GM21360 (cell line): ENCODE results near the gene ZFP36L1.

Source experiments
- ATAC-seq: cut with Tn5 transposase; IDR thresholded peaks from one replicate; pipeline ENCODE4 v1.9.1; 2021; ENCODE audit warnings: mild to moderate bottlenecking, moderate library complexity; ENCODE audit not compliant: unreplicated experiment

ZFP36L1 gene

DNA sequence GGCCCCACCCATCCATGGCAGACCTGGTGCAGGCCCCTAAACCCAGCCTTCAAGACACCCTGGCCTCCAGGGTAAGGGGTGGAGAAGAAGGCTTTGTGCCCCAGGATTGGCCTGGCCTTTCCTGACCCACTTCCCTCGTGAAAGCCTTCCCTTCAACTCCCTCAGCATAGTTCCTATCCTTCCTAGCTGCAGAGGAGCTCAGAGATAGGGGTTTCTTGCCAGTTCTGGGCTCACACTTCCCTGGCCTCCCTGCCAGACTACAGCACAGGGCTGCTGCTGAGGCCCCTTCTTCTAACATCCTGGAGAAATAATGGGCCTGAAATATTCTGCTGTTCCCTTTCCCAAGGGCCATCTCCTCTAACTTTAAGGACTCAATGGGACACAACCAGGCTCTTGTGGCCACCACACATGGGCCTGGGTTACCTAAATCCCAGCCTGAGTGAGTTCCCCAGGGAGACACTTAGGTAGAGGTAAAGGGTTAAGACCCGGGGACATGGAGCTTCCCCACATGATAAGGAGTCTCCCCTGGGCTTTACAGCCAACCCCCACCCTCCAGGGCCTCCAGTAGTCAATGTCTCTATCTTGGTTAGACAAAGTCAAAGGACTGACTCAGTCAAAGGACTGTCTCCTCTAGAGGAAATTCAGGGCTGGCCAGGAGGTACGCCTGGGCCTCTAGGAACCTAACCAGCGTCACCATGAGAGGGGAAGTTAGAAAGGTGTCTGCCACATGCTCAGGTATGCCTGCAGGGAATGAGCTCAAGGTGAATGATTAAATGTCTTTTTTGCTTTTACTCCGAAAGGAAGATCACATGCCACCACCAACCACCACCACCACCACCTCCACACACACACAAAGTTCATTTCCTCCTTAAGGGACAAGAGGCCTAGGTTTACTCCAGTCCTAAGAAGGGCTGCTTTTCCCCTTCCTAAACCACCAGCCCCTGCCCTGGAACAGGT lies 7.1 kb downstream of the ZFP36L1 start:
- no peak for ATAC-seq

DNA sequence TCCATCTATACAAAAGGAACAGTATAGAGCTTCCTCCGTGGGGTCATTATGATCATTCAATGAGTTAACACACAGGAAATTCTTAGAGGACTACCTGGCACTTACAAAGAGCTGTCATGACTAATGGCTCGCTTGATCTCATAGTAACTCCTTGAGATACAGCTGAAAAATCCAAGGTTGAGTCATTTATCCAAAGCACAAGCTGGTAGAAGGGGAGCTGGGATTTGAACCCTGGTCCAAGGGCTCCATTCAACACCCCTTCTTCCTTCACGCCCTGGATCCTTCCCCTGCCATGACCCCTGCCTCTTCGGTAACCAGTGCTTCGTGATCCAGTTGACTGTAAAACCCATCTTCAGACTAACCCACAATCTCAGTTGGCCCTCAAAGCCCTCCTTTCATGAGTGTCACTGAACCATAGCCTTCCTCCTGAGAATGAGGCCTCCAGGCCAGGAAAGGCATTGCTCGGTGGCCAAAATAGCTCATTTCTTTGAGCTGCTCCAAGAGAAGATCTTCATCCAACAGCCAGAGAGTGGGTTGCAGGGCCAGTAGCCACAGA lies 7.8 kb downstream of the ZFP36L1 start:
- ATAC-seq: no peak

GRCh38 chr14:68784226-68784910 lies 8.5 kb downstream of the ZFP36L1 start:
- no peak for ATAC-seq

DNA sequence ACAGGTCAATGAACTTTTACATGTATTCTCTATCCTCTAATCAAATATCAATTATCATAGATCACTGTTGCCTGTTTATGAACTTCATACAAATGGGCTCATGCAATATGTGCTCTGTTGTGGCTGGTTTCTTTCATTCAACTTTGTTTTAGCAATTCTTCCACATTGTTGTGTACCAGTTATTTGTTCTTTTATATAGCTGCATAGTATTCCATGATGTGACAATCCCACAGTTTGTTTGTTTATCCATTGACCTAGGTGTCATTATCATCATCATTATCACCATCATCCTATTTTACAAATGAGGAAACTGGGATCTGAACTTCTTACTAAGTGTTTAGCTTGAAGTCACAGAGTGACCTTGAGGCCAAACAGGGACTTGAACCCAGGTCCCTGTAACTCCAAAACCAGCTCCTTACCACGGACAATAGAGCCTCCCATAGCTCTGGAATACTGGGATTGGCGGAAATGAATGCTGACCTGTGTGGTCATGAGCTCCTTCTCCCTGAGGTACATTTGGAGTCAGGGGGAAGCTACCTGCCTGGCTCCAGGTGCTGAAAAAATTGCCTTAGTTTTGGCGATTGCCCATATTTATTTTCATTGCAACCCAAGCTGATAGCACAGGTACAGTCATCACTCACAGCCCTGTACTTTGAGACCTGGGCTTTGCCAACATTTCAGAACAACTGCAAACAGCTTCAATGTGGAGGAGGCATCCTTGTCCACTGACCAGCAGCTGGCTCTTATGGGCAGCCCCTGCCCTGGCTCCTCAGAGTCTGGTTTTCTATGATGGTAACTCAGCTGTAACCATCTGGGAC lies 9.2 kb downstream of the ZFP36L1 start:
- ATAC-seq: no peak

- no peak for ATAC-seq
These were observed 10.5 kb downstream of the ZFP36L1 start for GRCh38 chr14:68782091-68782981.

- no peak for ATAC-seq
These were observed 11.5 kb downstream of the ZFP36L1 start for GRCh38 chr14:68781161-68782021.

GRCh38 chr14:68780358-68781160 lies 12.3 kb downstream of the ZFP36L1 start:
- no peak for ATAC-seq

GRCh38 chr14:68779761-68780323 lies 13.0 kb downstream of the ZFP36L1 start:
- ATAC-seq: no peak

GRCh38 chr14:68777644-68778043 lies 15.2 kb downstream of the ZFP36L1 start:
- no peak for ATAC-seq

DNA sequence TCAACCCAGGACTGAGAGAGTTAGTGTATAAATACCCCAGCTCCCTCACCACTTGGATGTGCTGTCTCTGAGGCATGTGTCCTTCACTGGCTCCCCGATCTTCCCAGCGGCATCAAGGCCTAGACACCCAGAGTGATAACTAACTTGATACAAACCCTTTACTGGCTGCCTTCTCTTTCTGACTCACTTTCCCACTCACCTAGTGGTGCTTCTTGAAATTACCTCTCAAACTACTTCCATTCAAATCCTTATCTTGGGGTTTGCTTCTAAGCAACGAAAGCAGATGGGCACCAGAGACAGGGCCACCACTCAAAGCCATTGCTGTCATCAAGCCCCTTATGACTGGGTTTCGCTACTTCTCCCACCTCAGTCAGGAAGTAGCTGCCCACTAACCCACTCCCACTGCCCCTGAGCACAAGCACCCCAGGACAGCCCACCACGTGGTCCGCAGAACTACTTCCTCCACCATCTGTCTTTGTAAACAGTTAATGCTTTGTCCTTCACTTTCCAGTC lies 17.2 kb downstream of the ZFP36L1 start:
- no peak for ATAC-seq

GRCh38 chr14:68774771-68775613 lies 17.9 kb downstream of the ZFP36L1 start:
- no peak for ATAC-seq

DNA sequence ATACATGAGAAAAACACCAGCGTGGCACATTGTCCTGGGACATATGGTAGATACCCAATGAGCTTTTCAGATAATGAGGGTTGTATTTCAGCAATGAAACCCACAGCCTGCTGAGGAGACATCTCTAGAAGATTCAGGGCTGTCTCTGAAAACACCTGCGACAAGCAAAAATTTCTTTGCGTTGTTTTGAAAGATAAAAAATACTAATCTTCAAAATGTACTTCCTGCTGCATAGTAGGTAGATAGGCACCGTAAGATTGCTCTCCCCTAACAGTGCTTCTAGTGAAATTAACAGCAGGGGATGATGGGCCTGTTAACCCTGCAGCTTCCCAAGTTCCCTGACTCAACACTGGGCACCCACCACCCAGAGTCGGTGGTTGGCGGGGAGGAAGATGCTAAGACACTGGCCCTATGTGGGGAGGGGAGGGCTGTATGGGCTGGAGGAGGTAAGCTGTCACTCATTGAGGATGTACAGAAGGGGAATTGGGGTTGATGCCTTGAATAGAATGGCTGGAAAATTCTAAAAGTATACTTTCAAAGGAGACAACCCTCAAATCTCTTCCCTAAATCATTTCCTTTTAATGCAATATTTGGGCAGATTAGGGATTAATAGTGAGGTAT lies 20.0 kb downstream of the ZFP36L1 start:
- no peak for ATAC-seq

DNA sequence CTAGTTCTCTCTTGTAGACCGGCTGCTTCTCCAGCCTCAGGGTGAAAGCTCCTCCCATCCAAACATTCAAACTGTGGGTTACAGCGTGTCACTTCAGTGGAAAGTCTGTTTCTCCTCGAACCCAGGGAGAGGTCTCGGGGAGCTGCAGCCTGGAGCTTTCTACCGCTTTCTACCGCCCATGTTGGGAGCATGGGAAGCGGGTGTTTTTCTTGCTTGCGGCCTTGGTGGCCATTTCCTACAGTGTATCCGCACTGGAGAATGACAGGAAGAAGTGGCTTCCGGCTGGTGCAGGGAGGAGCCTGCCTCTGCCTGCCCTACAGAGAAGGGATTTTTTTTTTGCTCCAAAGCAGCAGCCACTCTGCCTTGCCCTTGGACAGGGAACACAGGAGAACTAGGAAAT lies 21.2 kb downstream of the ZFP36L1 start:
- ATAC-seq: no peak

DNA sequence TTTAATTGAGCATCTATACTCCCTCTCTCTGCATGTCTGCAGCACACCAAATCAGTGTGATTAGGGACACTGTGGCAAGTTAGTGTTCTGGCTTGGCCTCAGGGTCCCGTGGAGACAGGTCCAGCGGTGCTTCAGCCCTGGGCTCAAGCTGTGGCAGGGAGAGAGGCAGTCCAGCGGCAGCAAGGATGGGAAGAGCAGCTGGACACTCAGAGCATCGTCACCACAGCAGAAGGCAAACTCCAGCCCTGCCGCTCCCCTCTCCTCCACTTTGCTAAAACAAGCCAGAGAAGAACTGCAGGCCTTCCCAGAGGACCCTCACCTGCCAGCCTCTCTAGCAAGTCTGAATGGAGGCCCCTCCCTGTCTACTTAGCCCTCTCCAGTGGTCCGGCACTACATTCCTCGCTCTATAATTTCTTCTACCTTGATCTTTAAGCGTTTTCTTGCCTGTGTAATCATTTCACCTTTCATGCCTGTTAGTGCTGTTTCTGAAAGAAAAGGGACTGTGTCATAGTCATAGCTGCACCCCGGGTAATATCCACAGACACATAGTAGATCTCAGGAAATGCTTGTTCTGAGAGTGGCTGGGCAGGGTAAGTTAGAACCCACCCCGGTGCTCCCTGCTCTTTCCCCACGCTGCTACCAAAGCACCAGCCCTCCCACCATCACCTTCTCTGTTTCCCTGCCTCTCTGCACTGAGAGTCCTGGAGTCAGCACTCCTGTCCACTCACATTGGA lies 22.1 kb downstream of the ZFP36L1 start:
- ATAC-seq: no peak

DNA sequence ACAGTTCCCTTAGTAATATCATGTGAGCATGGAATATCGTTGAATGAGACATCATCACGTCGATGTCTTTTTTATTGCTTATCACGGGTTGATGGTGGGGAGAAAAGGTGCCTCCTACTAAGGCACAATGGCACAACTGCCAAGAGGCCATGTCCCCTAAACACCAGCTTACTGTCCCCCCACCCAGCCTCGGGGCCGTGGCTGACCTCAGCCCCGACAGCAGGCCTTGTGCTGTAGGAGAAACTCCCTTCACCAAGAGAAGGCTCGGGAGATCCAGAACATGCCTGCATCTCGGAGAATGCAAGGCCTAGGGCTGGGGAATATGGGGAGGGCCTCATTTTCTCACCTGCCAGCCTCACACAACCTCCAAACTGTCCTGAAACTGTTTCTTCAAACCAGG lies 22.8 kb downstream of the ZFP36L1 start:
- ATAC-seq: no peak

DNA sequence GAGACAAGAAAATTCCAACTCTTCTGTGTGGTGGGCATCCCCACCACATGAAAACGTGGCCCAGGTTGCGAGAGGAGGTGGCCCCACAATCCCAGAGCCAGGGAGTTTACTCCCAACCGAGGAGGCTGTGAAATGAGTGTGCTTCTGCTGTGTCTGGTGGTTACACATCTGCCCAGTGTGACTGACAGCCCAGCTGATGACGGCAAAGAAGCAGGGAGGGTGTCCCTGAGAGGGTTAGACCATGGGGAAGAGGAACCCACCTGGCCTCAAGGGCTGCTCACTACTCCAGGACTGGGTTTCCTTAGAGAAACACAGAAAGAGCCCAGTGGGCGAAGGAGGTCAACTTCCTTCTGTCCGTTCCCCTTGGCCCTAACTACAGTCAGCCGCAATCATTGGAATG lies 24.6 kb downstream of the ZFP36L1 start:
- ATAC-seq: no peak
